Ishikawa (cell line): ENCODE results near the gene OR7A5.

ENCODE experiments used
- CEBPB ChIP-seq: IDR thresholded peaks from 2 replicates; pipeline ENCODE4 v1.6.1; 2012
- EP300 ChIP-seq: IDR thresholded peaks from 2 replicates; pipeline ENCODE4 v1.6.1; 2012; ENCODE audit warnings: borderline replicate concordance
- FOXM1 ChIP-seq: IDR thresholded peaks from 2 replicates; pipeline ENCODE4 v1.6.1; 2012; ENCODE audit warnings: low read depth, borderline replicate concordance
- NFIC ChIP-seq: IDR thresholded peaks from 2 replicates; pipeline ENCODE4 v1.6.1; 2012
- RAD21 ChIP-seq: IDR thresholded peaks from 2 replicates; pipeline ENCODE4 v1.6.1; 2012; ENCODE audit warnings: low read depth
- TAF1 ChIP-seq: IDR thresholded peaks from 2 replicates; pipeline ENCODE4 v1.6.1; 2012; ENCODE audit warnings: low read depth, mild to moderate bottlenecking
- TEAD4 ChIP-seq: IDR thresholded peaks from 2 replicates; pipeline ENCODE4 v1.6.1; 2012
- TF ChIP-seq, protein P1 (sequence below): IDR thresholded peaks from 2 replicates; pipeline ENCODE4 v1.6.1; 2012
- TF ChIP-seq, protein P2 (sequence below): IDR thresholded peaks from 2 replicates; pipeline ENCODE4 v1.6.1; 2012; ENCODE audit warnings: low read depth, mild to moderate bottlenecking

DNA sequence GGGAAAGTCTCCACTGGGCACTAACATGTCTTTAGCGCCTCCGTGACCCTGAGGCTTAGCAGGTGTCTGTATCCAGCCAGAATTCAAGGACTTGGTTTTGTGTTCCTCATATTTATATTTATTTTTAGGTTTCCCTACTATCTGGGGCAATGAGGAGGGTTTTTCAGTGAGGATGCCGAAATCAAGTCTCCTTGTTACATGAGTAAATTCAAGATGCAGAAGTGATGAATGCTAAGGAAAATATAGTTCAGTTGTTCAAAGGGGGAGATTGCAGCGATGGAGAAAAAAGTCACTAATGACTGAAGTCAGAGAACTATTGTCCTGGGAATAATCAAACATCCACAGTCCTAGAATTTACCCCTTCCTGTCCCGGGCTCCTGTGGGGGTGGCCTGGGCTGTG, 55.8 kb downstream of the OR7A5 start:
- TF ChIP-seq NFIC (no peak), TAF1 (no peak), RAD21 (no peak), EP300 (no peak), CEBPB (no peak), FOXM1 (no peak), TEAD4 (no peak)
- TF ChIP-seq, protein P1, sequence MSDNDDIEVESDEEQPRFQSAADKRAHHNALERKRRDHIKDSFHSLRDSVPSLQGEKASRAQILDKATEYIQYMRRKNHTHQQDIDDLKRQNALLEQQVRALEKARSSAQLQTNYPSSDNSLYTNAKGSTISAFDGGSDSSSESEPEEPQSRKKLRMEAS = no peak
- TF ChIP-seq, protein P2, sequence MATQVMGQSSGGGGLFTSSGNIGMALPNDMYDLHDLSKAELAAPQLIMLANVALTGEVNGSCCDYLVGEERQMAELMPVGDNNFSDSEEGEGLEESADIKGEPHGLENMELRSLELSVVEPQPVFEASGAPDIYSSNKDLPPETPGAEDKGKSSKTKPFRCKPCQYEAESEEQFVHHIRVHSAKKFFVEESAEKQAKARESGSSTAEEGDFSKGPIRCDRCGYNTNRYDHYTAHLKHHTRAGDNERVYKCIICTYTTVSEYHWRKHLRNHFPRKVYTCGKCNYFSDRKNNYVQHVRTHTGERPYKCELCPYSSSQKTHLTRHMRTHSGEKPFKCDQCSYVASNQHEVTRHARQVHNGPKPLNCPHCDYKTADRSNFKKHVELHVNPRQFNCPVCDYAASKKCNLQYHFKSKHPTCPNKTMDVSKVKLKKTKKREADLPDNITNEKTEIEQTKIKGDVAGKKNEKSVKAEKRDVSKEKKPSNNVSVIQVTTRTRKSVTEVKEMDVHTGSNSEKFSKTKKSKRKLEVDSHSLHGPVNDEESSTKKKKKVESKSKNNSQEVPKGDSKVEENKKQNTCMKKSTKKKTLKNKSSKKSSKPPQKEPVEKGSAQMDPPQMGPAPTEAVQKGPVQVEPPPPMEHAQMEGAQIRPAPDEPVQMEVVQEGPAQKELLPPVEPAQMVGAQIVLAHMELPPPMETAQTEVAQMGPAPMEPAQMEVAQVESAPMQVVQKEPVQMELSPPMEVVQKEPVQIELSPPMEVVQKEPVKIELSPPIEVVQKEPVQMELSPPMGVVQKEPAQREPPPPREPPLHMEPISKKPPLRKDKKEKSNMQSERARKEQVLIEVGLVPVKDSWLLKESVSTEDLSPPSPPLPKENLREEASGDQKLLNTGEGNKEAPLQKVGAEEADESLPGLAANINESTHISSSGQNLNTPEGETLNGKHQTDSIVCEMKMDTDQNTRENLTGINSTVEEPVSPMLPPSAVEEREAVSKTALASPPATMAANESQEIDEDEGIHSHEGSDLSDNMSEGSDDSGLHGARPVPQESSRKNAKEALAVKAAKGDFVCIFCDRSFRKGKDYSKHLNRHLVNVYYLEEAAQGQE = no peak
